ENCODE measurements around the gene CASK.

CASK gene, protein sequence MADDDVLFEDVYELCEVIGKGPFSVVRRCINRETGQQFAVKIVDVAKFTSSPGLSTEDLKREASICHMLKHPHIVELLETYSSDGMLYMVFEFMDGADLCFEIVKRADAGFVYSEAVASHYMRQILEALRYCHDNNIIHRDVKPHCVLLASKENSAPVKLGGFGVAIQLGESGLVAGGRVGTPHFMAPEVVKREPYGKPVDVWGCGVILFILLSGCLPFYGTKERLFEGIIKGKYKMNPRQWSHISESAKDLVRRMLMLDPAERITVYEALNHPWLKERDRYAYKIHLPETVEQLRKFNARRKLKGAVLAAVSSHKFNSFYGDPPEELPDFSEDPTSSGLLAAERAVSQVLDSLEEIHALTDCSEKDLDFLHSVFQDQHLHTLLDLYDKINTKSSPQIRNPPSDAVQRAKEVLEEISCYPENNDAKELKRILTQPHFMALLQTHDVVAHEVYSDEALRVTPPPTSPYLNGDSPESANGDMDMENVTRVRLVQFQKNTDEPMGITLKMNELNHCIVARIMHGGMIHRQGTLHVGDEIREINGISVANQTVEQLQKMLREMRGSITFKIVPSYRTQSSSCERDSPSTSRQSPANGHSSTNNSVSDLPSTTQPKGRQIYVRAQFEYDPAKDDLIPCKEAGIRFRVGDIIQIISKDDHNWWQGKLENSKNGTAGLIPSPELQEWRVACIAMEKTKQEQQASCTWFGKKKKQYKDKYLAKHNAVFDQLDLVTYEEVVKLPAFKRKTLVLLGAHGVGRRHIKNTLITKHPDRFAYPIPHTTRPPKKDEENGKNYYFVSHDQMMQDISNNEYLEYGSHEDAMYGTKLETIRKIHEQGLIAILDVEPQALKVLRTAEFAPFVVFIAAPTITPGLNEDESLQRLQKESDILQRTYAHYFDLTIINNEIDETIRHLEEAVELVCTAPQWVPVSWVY

DNA sequence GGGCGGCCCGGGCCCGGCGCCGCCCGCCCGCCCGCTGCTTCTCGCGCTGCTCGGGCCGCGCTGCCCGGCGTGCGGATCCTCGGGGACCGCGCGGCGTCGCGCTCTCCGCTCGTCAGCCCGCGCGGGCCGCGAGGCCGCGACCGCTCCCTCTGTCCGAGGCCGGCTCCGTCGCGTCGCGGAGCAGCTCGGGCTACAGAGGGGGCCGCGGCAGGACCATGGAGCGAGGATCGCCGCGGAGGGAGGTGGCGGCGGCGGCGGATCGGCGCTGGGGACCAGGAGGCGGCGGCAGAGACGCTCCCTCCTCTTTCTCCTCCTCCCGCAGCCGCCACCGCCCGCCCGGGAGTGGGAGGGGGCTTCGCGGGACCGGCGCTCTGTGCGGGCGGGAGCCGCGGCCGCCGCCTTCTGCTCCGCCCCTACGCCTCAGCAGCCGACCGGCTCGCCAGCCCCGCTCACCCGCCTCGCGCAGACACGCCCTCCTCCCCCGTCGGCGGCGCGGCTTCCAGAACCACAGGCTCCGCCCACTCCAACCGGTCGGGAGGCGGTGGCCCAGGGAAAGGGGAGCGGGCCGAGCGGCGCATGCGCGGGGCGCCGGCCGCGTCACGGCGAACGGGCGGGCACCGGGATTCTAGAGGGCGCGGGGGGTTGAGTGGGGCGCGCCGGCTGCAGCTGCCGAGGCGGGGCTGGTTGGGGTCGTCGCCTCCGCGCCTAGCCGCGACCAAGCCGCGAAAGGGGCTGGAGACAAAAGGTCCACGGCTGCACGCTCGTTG is at the start of gene CASK:
TSS of gene CASK (minus strand) at position 344 of the 767 bp plus-strand sequence. CDS start 566 bp downstream, outside the sequence.
- H3K4me3 ChIP-seq (ENCODE audit: low read depth, low read length): peak within 1 kb of the TSS; percentile 47
- no peak for TF ChIP-seq CTCF (IDR thresholded peaks at IDR 0.05; ENCODE audit: low read depth, low read length)
- TF ChIP-seq, protein P1, sequence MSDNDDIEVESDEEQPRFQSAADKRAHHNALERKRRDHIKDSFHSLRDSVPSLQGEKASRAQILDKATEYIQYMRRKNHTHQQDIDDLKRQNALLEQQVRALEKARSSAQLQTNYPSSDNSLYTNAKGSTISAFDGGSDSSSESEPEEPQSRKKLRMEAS (IDR thresholded peaks at IDR 0.05; ENCODE audit: low read depth, low read length): no peak
- no peak for TF ChIP-seq POLR2A (IDR thresholded peaks at IDR 0.05; ENCODE audit: extremely low read depth, insufficient read length)
- TF ChIP-seq MYC (IDR thresholded peaks at IDR 0.05; ENCODE audit: low read depth, low read length): no peak
- DNase-seq (ENCODE audit: low read depth): peak; percentile 78

DNA sequence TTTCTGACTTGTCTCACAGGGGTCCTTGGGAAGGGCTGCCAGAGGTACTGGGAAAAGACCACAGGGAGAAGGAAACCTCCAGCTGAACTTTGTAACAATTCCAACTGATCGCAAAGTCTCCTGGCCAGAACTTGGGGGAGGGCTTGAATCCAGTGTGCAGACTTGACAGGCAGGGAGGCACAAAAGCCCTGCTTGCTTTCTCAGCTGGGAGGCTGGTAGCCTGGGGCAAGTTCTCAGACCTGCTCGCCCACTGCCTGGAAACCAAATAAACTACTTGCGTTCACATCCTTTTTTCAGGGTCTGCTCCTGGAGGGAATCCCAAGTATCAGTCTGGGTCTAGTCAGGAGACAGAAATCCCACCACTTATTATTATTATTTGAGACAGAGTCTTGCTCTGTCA is 48.0 kb upstream of the CASK start:
- no peak overlapping the region for H3K4me3 ChIP-seq (ENCODE audit: low read depth, low read length)
- no peak for TF ChIP-seq CTCF (IDR thresholded peaks at IDR 0.05; ENCODE audit: low read depth, low read length)
- no peak for DNase-seq (ENCODE audit: low read depth)

GRCh38 chrX:41970419-41970818 is 47.1 kb upstream of the CASK start:
- TF ChIP-seq POLR2A (IDR thresholded peaks at IDR 0.05; ENCODE audit: extremely low read depth, insufficient read length) (no peak), MYC (IDR thresholded peaks at IDR 0.05; ENCODE audit: low read depth, low read length) (no peak), CTCF (IDR thresholded peaks at IDR 0.05; ENCODE audit: low read depth, low read length) (no peak)
- TF ChIP-seq, protein P1 (IDR thresholded peaks at IDR 0.05; ENCODE audit: low read depth, low read length): no peak
- H3K4me3 ChIP-seq (ENCODE audit: low read depth, low read length): no peak overlapping the region
- no peak for DNase-seq (ENCODE audit: low read depth)

GRCh38 chrX:41963348-41963747 is 40.0 kb upstream of the CASK start:
- TF ChIP-seq POLR2A (IDR thresholded peaks at IDR 0.05; ENCODE audit: extremely low read depth, insufficient read length) (no peak), CTCF (IDR thresholded peaks at IDR 0.05; ENCODE audit: low read depth, low read length) (no peak), MYC (IDR thresholded peaks at IDR 0.05; ENCODE audit: low read depth, low read length) (no peak)
- TF ChIP-seq, protein P1 (IDR thresholded peaks at IDR 0.05; ENCODE audit: low read depth, low read length): no peak
- DNase-seq (ENCODE audit: low read depth): no peak
- H3K4me3 ChIP-seq (ENCODE audit: low read depth, low read length): no peak overlapping the region

- DNase-seq (ENCODE audit: low read depth): no peak
- no peak overlapping the region for H3K4me3 ChIP-seq (ENCODE audit: low read depth, low read length)
- TF ChIP-seq MYC (IDR thresholded peaks at IDR 0.05; ENCODE audit: low read depth, low read length): no peak
- no peak for TF ChIP-seq POLR2A (IDR thresholded peaks at IDR 0.05; ENCODE audit: extremely low read depth, insufficient read length)
- TF ChIP-seq, protein P1 (IDR thresholded peaks at IDR 0.05; ENCODE audit: low read depth, low read length): no peak
- TF ChIP-seq CTCF (IDR thresholded peaks at IDR 0.05; ENCODE audit: low read depth, low read length): no peak
Measured at GRCh38 chrX:41960142-41960541, 36.8 kb upstream of the CASK start.
